Activated T-cell treated with anti-CD3 and anti-CD28 coated beads, Interleukin-2, amount 50 U/mL, for 4 hours (primary cell): ENCODE results near the gene CHRM5. TPM values are rescaled to one million over a fixed set of nuclear protein-coding genes. Genes with fewer than 3 reads are reported as not detected.
"Not testable (repeated sequence)": the region's sequence is repeated elsewhere in the genome, so short reads cannot be mapped to it uniquely, and the experiment has no call there.

Experiments used
- ATAC-seq, 2 donors: fragments of 200-7000 bp; cut with Tn5 transposase; one replicate each; pipeline ENCODE4 v1.10.0; 2021
- DNase-seq: peaks from one replicate; pipeline ENCODE4 v3.0.0-alpha.2; 2020
- H3K27me3 Mint-ChIP-seq: one replicate; pipeline ENCODE4 v1.8.0; 2021; ENCODE audit warnings: low read depth, mixed read lengths
- H3K36me3 Mint-ChIP-seq: one replicate; pipeline ENCODE4 v1.8.0; 2022; ENCODE audit warnings: mixed read lengths; ENCODE audit not compliant: insufficient read depth
- H3K4me1 Mint-ChIP-seq: one replicate; pipeline ENCODE4 v1.8.0; 2021; ENCODE audit warnings: low read depth, mixed read lengths
- H3K4me3 Mint-ChIP-seq: one replicate; pipeline ENCODE4 v1.8.0; 2021; ENCODE audit warnings: mild to moderate bottlenecking, moderate library complexity, mixed read lengths
- H3K9me3 Mint-ChIP-seq: one replicate; pipeline ENCODE4 v1.8.0; 2021; ENCODE audit warnings: mixed read lengths
- total RNA-seq, 3 donors: library from RNA; stranded (reverse); gene quantifications; one replicate each; pipeline ENCODE4 v1.2.1, GENCODE V29; 2021

Gene CHRM5
- total RNA-seq, 3 donors from 2014 or later: 0.05 TPM; not detected in 2

DNA sequence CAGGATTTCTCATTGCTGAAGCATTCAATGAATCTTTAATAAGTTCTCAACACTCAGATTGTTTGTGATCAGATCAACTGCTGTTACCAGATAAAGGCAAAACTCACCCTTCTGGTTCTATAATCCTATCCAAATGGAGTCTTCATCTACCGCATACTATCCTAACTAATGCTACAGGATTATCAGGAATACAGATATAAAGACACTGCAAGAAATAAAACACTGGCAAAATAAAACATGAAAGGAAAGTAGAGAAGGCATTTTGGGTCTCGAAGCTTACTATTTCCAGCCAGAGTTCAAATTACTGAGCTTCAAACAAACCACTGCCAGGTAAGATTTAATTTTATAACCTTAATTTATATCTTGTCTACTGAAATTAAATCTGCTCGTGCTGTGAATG is 524 bp downstream of the CHRM5 start:
- peaks cover 2% of the 10 kb centered on the region for H3K36me3 Mint-ChIP-seq
- ATAC-seq: no peak

DNA sequence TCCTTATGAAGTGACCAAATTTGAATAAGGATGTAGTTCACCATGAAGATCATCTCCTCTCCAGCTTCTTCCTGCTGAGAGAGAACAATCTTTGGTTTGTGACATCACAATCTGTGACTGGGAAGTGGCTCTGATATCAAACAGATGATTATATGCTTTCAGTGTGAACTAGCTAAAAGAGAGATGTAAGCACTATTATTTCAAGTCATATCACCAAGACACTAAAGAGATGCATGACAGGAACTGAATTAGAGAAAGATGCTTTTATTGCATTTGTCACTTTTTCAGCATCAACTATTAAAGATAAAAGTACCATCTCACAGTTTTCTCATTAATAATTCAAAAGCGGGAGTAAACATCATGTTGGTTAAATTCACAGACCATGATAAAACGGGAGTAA is 3.5 kb downstream of the CHRM5 start:
- H3K27me3 Mint-ChIP-seq: peaks cover 1% of the 10 kb centered on the region
- no peak for ATAC-seq

More for the DNA sequence above, 524 bp downstream of the CHRM5 start:
- Mint-ChIP-seq H3K4me3 (no peak overlapping the region), H3K9me3 (no peaks in the 10 kb centered on the region), H3K4me1 (no peaks in the 10 kb centered on the region), H3K27me3 (peaks cover 1% of the 10 kb centered on the region)
- no peak for DNase-seq

DNA sequence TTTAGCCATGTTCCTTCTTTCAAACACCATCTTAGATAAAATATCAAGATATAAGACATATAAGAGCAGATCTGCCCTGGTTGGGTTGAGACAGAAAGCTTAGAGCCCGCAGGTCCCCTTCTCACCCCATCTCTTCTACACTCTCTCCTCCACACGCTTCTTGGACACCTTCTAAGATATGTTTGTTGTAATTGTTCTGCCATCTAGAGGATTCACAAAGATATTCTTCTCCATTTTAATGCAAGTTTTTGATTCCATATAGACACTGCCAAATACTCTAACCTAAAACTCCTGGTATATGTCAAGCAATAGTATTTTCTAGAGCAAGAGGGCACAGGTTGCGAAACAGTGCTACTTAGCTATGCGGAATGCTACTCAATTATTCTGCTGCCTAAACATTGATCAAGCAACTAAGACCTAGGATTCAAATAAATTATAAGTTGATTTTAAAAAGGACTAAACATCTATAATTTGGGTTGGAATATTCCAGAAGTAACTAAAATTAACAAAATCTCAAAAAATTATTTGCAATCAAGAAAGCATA is 6.8 kb downstream of the CHRM5 start:
- Mint-ChIP-seq H3K36me3 (no peaks in the 10 kb centered on the region), H3K9me3 (no peaks in the 10 kb centered on the region), H3K27me3 (no peaks in the 10 kb centered on the region), H3K4me1 (no peaks in the 10 kb centered on the region), H3K4me3 (no peak overlapping the region)
- ATAC-seq (no peak), DNase-seq (no peak)

More for the DNA sequence above, 3.5 kb downstream of the CHRM5 start:
- no peaks in the 10 kb centered on the region for H3K9me3 Mint-ChIP-seq
- H3K4me1 Mint-ChIP-seq: no peaks in the 10 kb centered on the region
- no peak overlapping the region for H3K4me3 Mint-ChIP-seq
- H3K36me3 Mint-ChIP-seq: peaks cover 2% of the 10 kb centered on the region
- no peak for DNase-seq

GRCh38 chr15:33980159-33980558 is 11.9 kb downstream of the CHRM5 start:
- H3K36me3 Mint-ChIP-seq: peaks cover 7% of the 10 kb centered on the region
- H3K4me1 Mint-ChIP-seq: no peaks in the 10 kb centered on the region
- H3K4me3 Mint-ChIP-seq: no peak overlapping the region
- H3K9me3 Mint-ChIP-seq: no peaks in the 10 kb centered on the region
- ATAC-seq (no peak), DNase-seq (no peak)
- H3K27me3 Mint-ChIP-seq: no peaks in the 10 kb centered on the region

GRCh38 chr15:33982516-33982915 is 14.2 kb downstream of the CHRM5 start:
- no peak for DNase-seq
- no peak overlapping the region for H3K4me3 Mint-ChIP-seq
- H3K27me3 Mint-ChIP-seq: no peaks in the 10 kb centered on the region
- H3K36me3 Mint-ChIP-seq: peaks cover 7% of the 10 kb centered on the region
- H3K9me3 Mint-ChIP-seq: no peaks in the 10 kb centered on the region
- no peak for ATAC-seq
- H3K4me1 Mint-ChIP-seq: no peaks in the 10 kb centered on the region

- H3K9me3 Mint-ChIP-seq: no peaks in the 10 kb centered on the region
- no peaks in the 10 kb centered on the region for H3K4me1 Mint-ChIP-seq
- peaks cover 7% of the 10 kb centered on the region for H3K36me3 Mint-ChIP-seq
- DNase-seq (no peak), ATAC-seq (no peak)
- no peaks in the 10 kb centered on the region for H3K27me3 Mint-ChIP-seq
- no peak overlapping the region for H3K4me3 Mint-ChIP-seq
Observed at GRCh38 chr15:33985287-33985686, 17.0 kb downstream of the CHRM5 start.

GRCh38 chr15:33985751-33986150 is 17.5 kb downstream of the CHRM5 start:
- ATAC-seq (no peak), DNase-seq (no peak)
- Mint-ChIP-seq H3K4me3 (no peak overlapping the region), H3K4me1 (no peaks in the 10 kb centered on the region), H3K27me3 (no peaks in the 10 kb centered on the region), H3K9me3 (no peaks in the 10 kb centered on the region), H3K36me3 (peaks cover 7% of the 10 kb centered on the region)

DNA sequence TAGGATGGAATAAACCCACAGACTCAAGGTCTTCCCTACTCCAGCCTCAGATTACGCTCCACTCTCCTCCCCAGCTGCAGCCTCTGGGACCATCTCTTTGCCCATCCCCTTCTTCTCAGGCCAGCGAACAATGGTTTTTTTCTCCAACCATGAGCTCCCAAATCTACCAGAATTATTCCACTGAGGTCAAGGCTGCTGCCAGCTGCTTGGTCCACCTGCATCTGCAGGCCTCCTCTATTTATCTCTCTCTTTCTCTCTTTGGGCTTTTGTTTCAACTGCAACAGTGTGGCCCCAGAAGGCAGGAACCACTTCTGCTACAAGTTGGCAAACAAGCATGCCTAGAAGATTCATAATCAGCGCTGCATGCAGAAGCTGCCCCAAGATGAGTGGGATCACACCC is 19.1 kb downstream of the CHRM5 start:
- Mint-ChIP-seq H3K36me3 (peaks cover 10% of the 10 kb centered on the region), H3K4me1 (no peaks in the 10 kb centered on the region), H3K27me3 (no peaks in the 10 kb centered on the region), H3K9me3 (no peaks in the 10 kb centered on the region), H3K4me3 (no peak overlapping the region)
- ATAC-seq (no peak), DNase-seq (no peak)

- Mint-ChIP-seq H3K4me3 (no peak overlapping the region), H3K4me1 (no peaks in the 10 kb centered on the region), H3K36me3 (peaks cover 10% of the 10 kb centered on the region), H3K27me3 (no peaks in the 10 kb centered on the region), H3K9me3 (no peaks in the 10 kb centered on the region)
- ATAC-seq (no peak), DNase-seq (no peak)
Observed at GRCh38 chr15:33988384-33988783, 20.1 kb downstream of the CHRM5 start.

DNA sequence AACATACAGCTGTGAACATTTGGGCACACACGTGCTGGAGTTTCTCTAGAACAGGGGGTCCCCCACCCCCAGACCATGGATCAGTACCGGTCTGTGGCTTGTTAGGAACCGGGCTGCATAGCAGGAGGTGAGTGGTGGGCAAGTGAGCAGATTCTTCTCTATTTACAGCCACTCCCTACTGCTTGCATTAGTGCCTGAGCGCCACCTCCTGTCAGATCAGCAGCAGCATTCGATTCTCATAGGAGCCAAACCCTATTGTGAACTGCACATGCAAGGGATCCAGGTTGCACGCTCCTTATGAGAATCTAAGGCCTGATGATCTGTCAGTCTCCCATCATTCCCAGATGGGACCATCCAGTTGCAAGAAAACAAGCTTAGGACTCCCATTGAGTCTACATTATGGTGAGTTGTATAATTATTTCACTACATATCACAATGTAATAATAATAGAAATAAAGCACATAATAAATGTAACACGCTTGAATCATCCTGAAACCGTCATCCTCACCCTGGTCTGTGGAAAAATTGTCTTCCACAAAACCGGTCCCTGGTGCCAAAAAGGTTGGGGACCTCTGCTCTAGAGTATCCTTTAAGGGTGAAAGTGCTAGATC is 25.8 kb downstream of the CHRM5 start:
- Mint-ChIP-seq H3K27me3 (no peaks in the 10 kb centered on the region), H3K4me3 (no peak overlapping the region), H3K9me3 (no peaks in the 10 kb centered on the region), H3K4me1 (no peaks in the 10 kb centered on the region), H3K36me3 (peaks cover 3% of the 10 kb centered on the region)
- DNase-seq (no peak), ATAC-seq (no peak)

DNA sequence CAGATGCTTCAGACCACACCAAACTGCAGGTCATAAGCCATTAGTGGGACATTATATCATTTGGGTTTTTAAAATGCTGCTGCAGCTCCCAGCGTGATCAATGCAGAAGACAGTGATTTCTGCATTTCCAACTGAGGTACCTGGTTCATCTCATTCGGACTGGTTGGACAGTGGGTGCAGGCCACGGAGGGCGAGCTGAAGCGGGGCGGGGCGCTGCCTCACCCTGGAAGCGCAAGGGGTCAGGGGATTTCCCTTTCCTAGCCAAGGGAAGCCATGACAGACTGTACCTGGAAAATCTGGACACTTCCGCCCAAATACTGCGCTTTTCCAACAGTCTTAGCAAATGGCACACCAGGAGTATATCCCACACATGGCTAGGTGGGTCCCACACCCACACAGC is 27.4 kb downstream of the CHRM5 start:
- not testable (repeated sequence) for H3K9me3 Mint-ChIP-seq, H3K27me3 Mint-ChIP-seq, H3K36me3 Mint-ChIP-seq, H3K4me1 Mint-ChIP-seq, DNase-seq, ATAC-seq, H3K4me3 Mint-ChIP-seq

DNA sequence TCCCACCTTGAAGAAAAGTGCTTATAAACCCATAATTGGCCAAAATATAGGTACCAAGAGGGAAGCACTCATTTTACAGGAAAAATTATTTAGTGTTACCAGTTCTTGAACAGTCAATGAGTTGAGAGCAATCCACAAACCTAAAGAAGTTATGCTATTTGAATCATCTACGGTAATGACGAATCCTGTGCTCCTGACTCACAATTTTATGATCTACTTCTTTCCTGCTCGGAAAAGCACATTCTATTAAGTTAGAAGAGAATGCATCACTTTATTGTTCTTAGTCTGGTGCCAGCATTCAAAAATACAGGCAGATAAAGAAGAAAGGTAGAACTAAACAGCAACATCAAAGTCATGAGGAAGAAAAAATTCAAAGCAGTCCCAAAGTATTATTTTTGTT is 33.2 kb downstream of the CHRM5 start:
- H3K4me3 Mint-ChIP-seq: no peak overlapping the region
- no peaks in the 10 kb centered on the region for H3K9me3 Mint-ChIP-seq
- DNase-seq: no peak
- ATAC-seq: no peak
- peaks cover 14% of the 10 kb centered on the region for H3K36me3 Mint-ChIP-seq
- H3K27me3 Mint-ChIP-seq: no peaks in the 10 kb centered on the region
- H3K4me1 Mint-ChIP-seq: no peaks in the 10 kb centered on the region

DNA sequence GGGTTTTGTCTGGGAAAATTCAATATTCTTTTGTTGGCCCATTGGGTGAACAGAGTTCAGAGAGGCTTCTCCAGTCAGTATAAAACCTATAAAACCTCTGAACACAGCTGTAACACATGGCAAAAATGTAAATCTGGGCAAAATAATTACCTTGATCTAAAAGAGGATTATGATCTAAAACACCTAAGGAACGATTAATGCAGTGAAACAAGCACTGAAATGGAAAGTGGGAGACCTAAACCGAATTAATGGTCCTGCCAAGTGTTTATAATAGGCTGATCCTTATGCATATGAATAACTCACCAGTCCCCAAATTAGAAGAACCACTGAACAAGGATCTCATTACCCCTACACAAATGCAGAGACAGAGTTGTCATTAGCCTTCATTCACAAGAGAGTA is 38.1 kb downstream of the CHRM5 start:
- Mint-ChIP-seq H3K27me3 (no peaks in the 10 kb centered on the region), H3K36me3 (peaks cover 12% of the 10 kb centered on the region)

GRCh38 chr15:34009656-34010055 is 41.4 kb downstream of the CHRM5 start:
- no peaks in the 10 kb centered on the region for H3K4me1 Mint-ChIP-seq
- peaks cover 5% of the 10 kb centered on the region for H3K36me3 Mint-ChIP-seq
- DNase-seq (no peak), ATAC-seq (no peak)
- no peaks in the 10 kb centered on the region for H3K9me3 Mint-ChIP-seq
- no peaks in the 10 kb centered on the region for H3K27me3 Mint-ChIP-seq
- H3K4me3 Mint-ChIP-seq: no peak overlapping the region

More for the DNA sequence above, 38.1 kb downstream of the CHRM5 start:
- no peaks in the 10 kb centered on the region for H3K4me1 Mint-ChIP-seq
- no peak for ATAC-seq
- no peak for DNase-seq
- no peaks in the 10 kb centered on the region for H3K9me3 Mint-ChIP-seq
- H3K4me3 Mint-ChIP-seq: no peak overlapping the region

- Mint-ChIP-seq H3K9me3 (no peaks in the 10 kb centered on the region), H3K4me1 (no peaks in the 10 kb centered on the region), H3K4me3 (no peak overlapping the region), H3K36me3 (peaks cover 2% of the 10 kb centered on the region), H3K27me3 (no peaks in the 10 kb centered on the region)
- no peak for ATAC-seq
- DNase-seq: no peak
Observed at GRCh38 chr15:34010921-34011320, 42.6 kb downstream of the CHRM5 start.
